ENCODE results near the gene TAF11L14. TPM values are rescaled to one million over a fixed set of nuclear protein-coding genes. Genes with fewer than 3 reads are reported as not detected.

Gene TAF11L14
- total and polyA plus RNA-seq, 9 of the 15 experiments (the other 6 are each of a cell fraction or from before 2014, with no cell fraction given) = not detected

Small RNA genes lying within 50 kb of the gene (small RNA-seq; reads per million reads assigned to genes)
- gene AC233724.1 (not detected), gene AC233724.12 (not detected), gene AC233724.2 (not detected), gene AC233724.3 (not detected), gene AC233724.4 (not detected), gene AC233724.6 (not detected), gene AC233724.7 (not detected)

Other genes starting within 250 kb of the TAF11L14 start
Only the 7 nearest of the 12 such genes appear.
- gene TAF11L7, start 48.7 kb upstream of the TAF11L14 start, total RNA-seq (2014; rRNA removed) = not detected in 2 replicates
- not detected in 2 replicates for gene TAF11L7, start 48.7 kb upstream of the TAF11L14 start, total RNA-seq (2014; rRNA removed; fragmentation: Illumina TruSeq; extraction: Trizol)
- not detected in 2 replicates for gene TAF11L7, start 48.7 kb upstream of the TAF11L14 start, total RNA-seq (2015; rRNA removed; fragmentation: Illumina TruSeq; extraction: Trizol)
- gene TAF11L7, start 48.7 kb upstream of the TAF11L14 start, total RNA-seq (2021) = not detected in 2 replicates
- 1.9 TPM in 1 of 2 replicates, not detected in the other for gene TAF11L7, start 48.7 kb upstream of the TAF11L14 start, polyA plus RNA-seq (2011; rRNA removed)
- gene TAF11L7, start 48.7 kb upstream of the TAF11L14 start, polyA plus RNA-seq (2014; fragmentation: Illumina TruSeq; extraction: Trizol) = not detected in 2 replicates
- under 1 TPM in 1 of 2 experiments, not detected in 1; 0.27 TPM for gene TAF11L7, start 48.7 kb upstream of the TAF11L14 start, polyA plus RNA-seq (2014; fragmentation: Nextera tagmentation; extraction: Ambion mirVana)
- 0.20 TPM in 1 of 2 replicates, not detected in the other for gene TAF11L7, start 48.7 kb upstream of the TAF11L14 start, polyA plus RNA-seq (2014; rRNA removed)
- not detected in 2 replicates for gene TAF11L8, start 43.5 kb upstream of the TAF11L14 start, total RNA-seq (2014; rRNA removed)
- gene TAF11L8, start 43.5 kb upstream of the TAF11L14 start, total RNA-seq (2014; rRNA removed; fragmentation: Illumina TruSeq; extraction: Trizol) = not detected in 2 replicates
- gene TAF11L8, start 43.5 kb upstream of the TAF11L14 start, total RNA-seq (2015; rRNA removed; fragmentation: Illumina TruSeq; extraction: Trizol) = not detected in 2 replicates
- gene TAF11L8, start 43.5 kb upstream of the TAF11L14 start, total RNA-seq (2021) = not detected in 2 replicates
- not detected in 2 replicates for gene TAF11L8, start 43.5 kb upstream of the TAF11L14 start, polyA plus RNA-seq (2011; rRNA removed)
- gene TAF11L8, start 43.5 kb upstream of the TAF11L14 start, polyA plus RNA-seq (2014; fragmentation: Illumina TruSeq; extraction: Trizol) = not detected in 2 replicates
- gene TAF11L8, start 43.5 kb upstream of the TAF11L14 start, polyA plus RNA-seq (2014; fragmentation: Nextera tagmentation; extraction: Ambion mirVana) = not detected
- not detected in 2 replicates for gene TAF11L8, start 43.5 kb upstream of the TAF11L14 start, polyA plus RNA-seq (2014; rRNA removed)
- gene TAF11L9, start 40.1 kb upstream of the TAF11L14 start, total RNA-seq (2014; rRNA removed) = 0.57 and 0.68 TPM in 2 replicates
- 0.29 TPM in 1 of 2 replicates, not detected in the other for gene TAF11L9, start 40.1 kb upstream of the TAF11L14 start, total RNA-seq (2014; rRNA removed; fragmentation: Illumina TruSeq; extraction: Trizol)
- not detected in 2 replicates for gene TAF11L9, start 40.1 kb upstream of the TAF11L14 start, total RNA-seq (2015; rRNA removed; fragmentation: Illumina TruSeq; extraction: Trizol)
- 0.53 TPM in 1 of 2 replicates, not detected in the other for gene TAF11L9, start 40.1 kb upstream of the TAF11L14 start, total RNA-seq (2021)
- not detected in 2 replicates for gene TAF11L9, start 40.1 kb upstream of the TAF11L14 start, polyA plus RNA-seq (2011; rRNA removed)
- gene TAF11L9, start 40.1 kb upstream of the TAF11L14 start, polyA plus RNA-seq (2014; fragmentation: Illumina TruSeq; extraction: Trizol) = not detected in 2 replicates
- under 1 TPM in 1 of 2 experiments, not detected in 1; 0.27 TPM for gene TAF11L9, start 40.1 kb upstream of the TAF11L14 start, polyA plus RNA-seq (2014; fragmentation: Nextera tagmentation; extraction: Ambion mirVana)
- 0.20 TPM in 1 of 2 replicates, not detected in the other for gene TAF11L9, start 40.1 kb upstream of the TAF11L14 start, polyA plus RNA-seq (2014; rRNA removed)
- gene TAF11L10, start 36.6 kb upstream of the TAF11L14 start, total RNA-seq (2014; rRNA removed) = 0.57 and 0.68 TPM in 2 replicates
- gene TAF11L10, start 36.6 kb upstream of the TAF11L14 start, total RNA-seq (2014; rRNA removed; fragmentation: Illumina TruSeq; extraction: Trizol) = 0.29 TPM in 1 of 2 replicates, not detected in the other
- not detected in 2 replicates for gene TAF11L10, start 36.6 kb upstream of the TAF11L14 start, total RNA-seq (2015; rRNA removed; fragmentation: Illumina TruSeq; extraction: Trizol)
- 0.53 TPM in 1 of 2 replicates, not detected in the other for gene TAF11L10, start 36.6 kb upstream of the TAF11L14 start, total RNA-seq (2021)
- gene TAF11L10, start 36.6 kb upstream of the TAF11L14 start, polyA plus RNA-seq (2011; rRNA removed) = 3.7 TPM in 1 of 2 replicates, not detected in the other
- not detected in 2 replicates for gene TAF11L10, start 36.6 kb upstream of the TAF11L14 start, polyA plus RNA-seq (2014; fragmentation: Illumina TruSeq; extraction: Trizol)
- gene TAF11L10, start 36.6 kb upstream of the TAF11L14 start, polyA plus RNA-seq (2014; fragmentation: Nextera tagmentation; extraction: Ambion mirVana) = under 1 TPM in 1 of 2 experiments, not detected in 1; 0.27 TPM
- gene TAF11L10, start 36.6 kb upstream of the TAF11L14 start, polyA plus RNA-seq (2014; rRNA removed) = 0.20 TPM in 1 of 2 replicates, not detected in the other
- gene TAF11L11, start 30.3 kb upstream of the TAF11L14 start, total RNA-seq (2014; rRNA removed) = not detected in 2 replicates
- not detected in 2 replicates for gene TAF11L11, start 30.3 kb upstream of the TAF11L14 start, total RNA-seq (2014; rRNA removed; fragmentation: Illumina TruSeq; extraction: Trizol)
- not detected in 2 replicates for gene TAF11L11, start 30.3 kb upstream of the TAF11L14 start, total RNA-seq (2015; rRNA removed; fragmentation: Illumina TruSeq; extraction: Trizol)
- not detected in 2 replicates for gene TAF11L11, start 30.3 kb upstream of the TAF11L14 start, total RNA-seq (2021)
- not detected in 2 replicates for gene TAF11L11, start 30.3 kb upstream of the TAF11L14 start, polyA plus RNA-seq (2011; rRNA removed)
- gene TAF11L11, start 30.3 kb upstream of the TAF11L14 start, polyA plus RNA-seq (2014; fragmentation: Illumina TruSeq; extraction: Trizol) = not detected in 2 replicates
- not detected for gene TAF11L11, start 30.3 kb upstream of the TAF11L14 start, polyA plus RNA-seq (2014; fragmentation: Nextera tagmentation; extraction: Ambion mirVana)
- not detected in 2 replicates for gene TAF11L11, start 30.3 kb upstream of the TAF11L14 start, polyA plus RNA-seq (2014; rRNA removed)
- gene TAF11L12, start 24.1 kb upstream of the TAF11L14 start, total RNA-seq (2014; rRNA removed) = not detected in 2 replicates
- not detected in 2 replicates for gene TAF11L12, start 24.1 kb upstream of the TAF11L14 start, total RNA-seq (2014; rRNA removed; fragmentation: Illumina TruSeq; extraction: Trizol)
- gene TAF11L12, start 24.1 kb upstream of the TAF11L14 start, total RNA-seq (2015; rRNA removed; fragmentation: Illumina TruSeq; extraction: Trizol) = not detected in 2 replicates
- gene TAF11L12, start 24.1 kb upstream of the TAF11L14 start, total RNA-seq (2021) = not detected in 2 replicates
- not detected in 2 replicates for gene TAF11L12, start 24.1 kb upstream of the TAF11L14 start, polyA plus RNA-seq (2011; rRNA removed)
- gene TAF11L12, start 24.1 kb upstream of the TAF11L14 start, polyA plus RNA-seq (2014; fragmentation: Illumina TruSeq; extraction: Trizol) = not detected in 2 replicates
- not detected for gene TAF11L12, start 24.1 kb upstream of the TAF11L14 start, polyA plus RNA-seq (2014; fragmentation: Nextera tagmentation; extraction: Ambion mirVana)
- gene TAF11L12, start 24.1 kb upstream of the TAF11L14 start, polyA plus RNA-seq (2014; rRNA removed) = not detected in 2 replicates
- not detected in 2 replicates for gene TAF11L13, start 2.4 kb upstream of the TAF11L14 start, total RNA-seq (2014; rRNA removed)
- not detected in 2 replicates for gene TAF11L13, start 2.4 kb upstream of the TAF11L14 start, total RNA-seq (2014; rRNA removed; fragmentation: Illumina TruSeq; extraction: Trizol)
- gene TAF11L13, start 2.4 kb upstream of the TAF11L14 start, total RNA-seq (2015; rRNA removed; fragmentation: Illumina TruSeq; extraction: Trizol) = not detected in 2 replicates
- not detected in 2 replicates for gene TAF11L13, start 2.4 kb upstream of the TAF11L14 start, total RNA-seq (2021)
- not detected in 2 replicates for gene TAF11L13, start 2.4 kb upstream of the TAF11L14 start, polyA plus RNA-seq (2011; rRNA removed)
- gene TAF11L13, start 2.4 kb upstream of the TAF11L14 start, polyA plus RNA-seq (2014; fragmentation: Illumina TruSeq; extraction: Trizol) = not detected in 2 replicates
- not detected for gene TAF11L13, start 2.4 kb upstream of the TAF11L14 start, polyA plus RNA-seq (2014; fragmentation: Nextera tagmentation; extraction: Ambion mirVana)
- gene TAF11L13, start 2.4 kb upstream of the TAF11L14 start, polyA plus RNA-seq (2014; rRNA removed) = not detected in 2 replicates

Measured in K562 (cell line).